GM19043 (cell line): ENCODE results near the gene MDM2.

Experiments used
- ATAC-seq: cut with Tn5 transposase; IDR thresholded peaks from one replicate; pipeline ENCODE4 v1.9.1; 2021; ENCODE audit warnings: low read depth; ENCODE audit not compliant: unreplicated experiment

MDM2 gene

DNA sequence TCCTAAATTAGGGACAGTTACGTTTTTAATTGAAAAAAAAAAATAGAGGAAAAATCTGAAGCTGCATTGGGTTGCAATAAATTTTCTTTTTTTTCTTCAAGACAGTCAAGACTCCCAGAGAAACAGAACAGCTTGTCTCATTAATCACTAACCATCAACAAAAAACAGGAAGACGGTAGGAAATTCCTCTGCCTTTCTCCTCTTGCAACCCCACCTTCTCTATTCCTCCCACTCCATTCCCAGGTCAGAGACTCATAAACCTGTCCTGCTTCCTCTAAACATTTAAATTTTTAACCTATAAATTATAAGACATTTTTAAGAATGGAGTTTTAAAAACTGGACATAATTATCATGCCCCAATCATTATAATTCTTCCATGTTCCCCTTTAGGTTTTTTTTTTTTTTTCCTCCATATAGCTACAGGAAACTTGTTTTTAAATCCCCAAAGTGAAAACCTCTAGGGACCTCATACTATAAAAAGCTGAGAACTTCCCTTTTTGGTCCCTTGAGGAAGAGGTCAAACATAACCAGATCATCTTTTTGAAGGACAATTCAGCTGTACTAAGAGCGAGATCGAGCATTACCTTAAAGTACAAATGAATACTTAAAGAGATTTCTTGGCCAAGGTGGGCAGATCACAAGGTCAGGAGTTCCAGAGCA, 89.0 kb downstream of the MDM2 start:
- ATAC-seq, result no peak

DNA sequence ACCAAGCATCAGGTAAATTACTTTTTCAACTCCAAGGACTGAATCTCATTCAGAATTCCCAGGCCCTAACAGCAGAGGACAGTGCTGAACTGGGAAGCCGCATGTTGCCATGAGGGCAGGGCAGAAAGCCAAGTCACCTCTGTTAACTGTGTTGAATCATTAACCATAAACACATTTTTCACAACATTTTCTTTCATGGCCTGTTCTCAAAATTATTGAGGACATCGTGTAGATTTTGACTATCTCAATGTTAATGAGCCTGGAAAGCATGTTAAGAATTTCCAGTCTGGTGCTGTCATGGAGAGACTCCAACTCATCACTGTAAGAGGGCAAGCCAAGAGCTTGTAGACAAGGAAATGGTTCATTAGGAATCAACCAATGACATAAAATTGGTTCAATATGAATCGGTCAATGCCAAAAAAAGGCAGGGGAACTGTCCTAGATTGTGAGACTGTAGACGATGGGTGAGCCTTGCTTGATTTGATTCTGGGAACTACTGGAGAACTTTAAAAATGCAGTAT, 91.3 kb downstream of the MDM2 start:
- ATAC-seq, result no peak

DNA sequence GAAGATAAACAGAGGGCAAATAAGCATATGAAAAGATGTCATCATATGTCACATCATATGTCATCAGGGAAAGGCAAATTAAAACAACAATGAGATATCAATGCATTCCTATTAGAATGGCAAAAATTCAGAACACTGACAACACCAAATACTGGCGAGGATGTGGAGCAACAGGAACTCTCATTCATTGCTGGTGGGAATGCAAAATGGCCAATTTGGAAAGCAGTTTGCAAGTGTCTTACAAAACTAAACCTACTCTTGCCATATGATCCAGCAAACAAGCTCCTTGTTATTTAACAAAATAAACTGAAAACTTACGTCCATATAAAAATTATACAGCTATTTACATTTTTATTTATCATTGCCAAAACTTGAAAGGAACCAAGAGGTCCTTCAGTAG, 92.3 kb downstream of the MDM2 start:
- ATAC-seq, result no peak
